ENCODE data around the gene RPSA. TPM values are rescaled to one million over a fixed set of nuclear protein-coding genes. Genes with fewer than 3 reads are reported as not detected.

Gene RPSA
- total RNA-seq, 1 experiment from 2014 or later, result 2,077 TPM

- peaks cover 40 to 42% of the 10 kb centered on the region in 2 experiments for H3K4me1 Mint-ChIP-seq
- H3K4ac ChIP-seq (ENCODE audit: low read depth, low read length), result no peak overlapping the region; the same call in 1 of the 2 replicates
- H3K4me2 ChIP-seq (ENCODE audit: insufficient read depth, insufficient read length, low read length), result no peak overlapping the region
These were observed 1.4 kb upstream of the RPSA start for GRCh38 chr3:39404943-39405686.

More at GRCh38 chr3:39404943-39405686, 1.4 kb upstream of the RPSA start:
- WGBS (ENCODE audit: extremely low coverage, insufficient read length, low lambda C conversion rate), result no CpG with 5 or more reads among the region's 15 CpGs
- Histone ChIP-seq H3T11ph (ENCODE audit: low read length) (no peak overlapping the region), H3K27ac (ENCODE audit: insufficient read length, low read depth, low read length) (peak overlapping the region; percentile 33), H3K23ac (ENCODE audit: insufficient read length, low read depth, low read length) (no peak overlapping the region), H2AK5ac (ENCODE audit: insufficient read length, low read length) (no peak overlapping the region), H2AFZ (ENCODE audit: low read length) (no peak overlapping the region), H2BK20ac (ENCODE audit: low read depth, low read length, poor library complexity, severe bottlenecking) (no peak overlapping the region), H3K18ac (ENCODE audit: insufficient read length, low read depth, low read length) (no peak overlapping the region), H3K79me2 (ENCODE audit: insufficient read depth, low read length) (peaks cover 12% of the 10 kb centered on the region; the same call in 1 of the 2 replicates), H4K5ac (ENCODE audit: insufficient read length, low read depth, low read length) (no peak overlapping the region), H3K14ac (ENCODE audit: insufficient read depth, low read length) (no peak overlapping the region), H2BK12ac (ENCODE audit: insufficient read length, low read depth, low read length) (no peak overlapping the region), H3K4me1 (ENCODE audit: insufficient read depth, low read length) (peaks cover 3% of the 10 kb centered on the region), H3K27me3 (ENCODE audit: insufficient read depth, low read length) (no peaks in the 10 kb centered on the region), H4K91ac (ENCODE audit: insufficient read length, low read depth, low read length) (no peak overlapping the region), H2BK5ac (ENCODE audit: insufficient read length, low read length) (no peak overlapping the region), H4K8ac (replicated peaks; ENCODE audit: insufficient read length, low read depth, low read length) (no peak overlapping the region), H3K9ac (ENCODE audit: extremely low read depth, insufficient read length, low read length) (no peak overlapping the region), H3K9me3 (ENCODE audit: control insufficient read depth, low read depth, low read length) (no peaks in the 10 kb centered on the region), H3K79me1 (ENCODE audit: insufficient read depth, low read depth, low read length, poor library complexity, severe bottlenecking) (no peaks in the 10 kb centered on the region), H2BK15ac (ENCODE audit: low read depth, low read length) (no peak overlapping the region), H3K56ac (ENCODE audit: insufficient read length, low read depth, low read length) (no peak overlapping the region), H4K20me1 (ENCODE audit: control insufficient read depth, insufficient read depth, insufficient read length) (no peaks in the 10 kb centered on the region), H3K23me2 (ENCODE audit: insufficient read length, low read depth, low read length, poor library complexity, severe bottlenecking) (peaks cover 9% of the 10 kb centered on the region), H2BK120ac (ENCODE audit: low read depth, low read length, poor library complexity, severe bottlenecking) (no peak overlapping the region)
- peaks cover 28 to 44% (median 40%) of the 10 kb centered on the region in 3 experiments for H3K36me3 Mint-ChIP-seq (ENCODE audit: insufficient read depth in 1 of 3, low read depth in 3 of 3)
- H3K27me3 Mint-ChIP-seq (ENCODE audit: low read depth), result peaks cover 5% of the 10 kb centered on the region
- TF ChIP-seq CTCF (conservative IDR thresholded peaks at IDR 0.05), result no peak
- DNase-seq, result peak; percentile 83
- no peaks in the 10 kb centered on the region; a peak in 1 of 5 replicates for H3K9me3 Mint-ChIP-seq
- H3K4me3 Mint-ChIP-seq, result peak overlapping the region; percentile 92; a peak in 4 of 5 replicates
- H3K27ac Mint-ChIP-seq, result peak overlapping the region; percentile 83 to 99 (median 96); a peak in 5 of 7 replicates
